ENCODE data around the gene CFAP20DC.

DNA sequence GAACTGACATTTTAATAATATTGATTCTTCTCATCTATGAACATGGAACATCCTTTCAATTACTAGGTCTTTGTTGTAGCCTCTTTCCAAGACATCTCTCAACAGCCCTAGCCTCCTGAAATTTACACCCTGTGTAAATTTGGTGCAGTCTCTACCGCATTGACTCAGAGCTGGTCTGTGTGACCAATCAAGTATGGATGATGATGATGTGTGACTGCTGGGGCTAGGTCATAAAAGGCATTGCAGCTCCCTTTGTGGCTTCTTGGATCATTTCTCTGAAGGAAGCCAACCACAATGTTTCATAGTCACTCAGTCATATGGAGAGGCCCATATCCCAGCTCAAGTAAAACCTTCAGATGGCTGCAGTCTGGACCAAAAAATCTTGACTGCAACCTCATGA lies 321.1 kb downstream of the CFAP20DC start:
- TF ChIP-seq, protein P1, sequence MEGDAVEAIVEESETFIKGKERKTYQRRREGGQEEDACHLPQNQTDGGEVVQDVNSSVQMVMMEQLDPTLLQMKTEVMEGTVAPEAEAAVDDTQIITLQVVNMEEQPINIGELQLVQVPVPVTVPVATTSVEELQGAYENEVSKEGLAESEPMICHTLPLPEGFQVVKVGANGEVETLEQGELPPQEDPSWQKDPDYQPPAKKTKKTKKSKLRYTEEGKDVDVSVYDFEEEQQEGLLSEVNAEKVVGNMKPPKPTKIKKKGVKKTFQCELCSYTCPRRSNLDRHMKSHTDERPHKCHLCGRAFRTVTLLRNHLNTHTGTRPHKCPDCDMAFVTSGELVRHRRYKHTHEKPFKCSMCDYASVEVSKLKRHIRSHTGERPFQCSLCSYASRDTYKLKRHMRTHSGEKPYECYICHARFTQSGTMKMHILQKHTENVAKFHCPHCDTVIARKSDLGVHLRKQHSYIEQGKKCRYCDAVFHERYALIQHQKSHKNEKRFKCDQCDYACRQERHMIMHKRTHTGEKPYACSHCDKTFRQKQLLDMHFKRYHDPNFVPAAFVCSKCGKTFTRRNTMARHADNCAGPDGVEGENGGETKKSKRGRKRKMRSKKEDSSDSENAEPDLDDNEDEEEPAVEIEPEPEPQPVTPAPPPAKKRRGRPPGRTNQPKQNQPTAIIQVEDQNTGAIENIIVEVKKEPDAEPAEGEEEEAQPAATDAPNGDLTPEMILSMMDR (IDR thresholded peaks at IDR 0.05; ENCODE audit: low read depth, low read length), result no peak
- TF ChIP-seq EZH2phosphoT487 (IDR thresholded peaks at IDR 0.05; ENCODE audit: low read depth), result no peak

Data from OCI-LY3 (cell line).